Stimulated activated CD8-positive, alpha-beta memory T cell treated with anti-CD3 and anti-CD28 coated beads, Interleukin-4, amount 100 ng/mL, for 1 hour (primary cell): ENCODE data around the gene PPP4R3A.
"Not testable (repeated sequence)": the region's sequence is repeated elsewhere in the genome, so short reads cannot be mapped to it uniquely, and the experiment has no call there.

Experiments used
- DNase-seq, 2 donors: peaks; one replicate each; pipeline ENCODE4 v3.0.0-alpha.2; 2020; ENCODE audit warnings: low read depth in 2 of 2, low spot score in 1 of 2

The PPP4R3A gene

DNA sequence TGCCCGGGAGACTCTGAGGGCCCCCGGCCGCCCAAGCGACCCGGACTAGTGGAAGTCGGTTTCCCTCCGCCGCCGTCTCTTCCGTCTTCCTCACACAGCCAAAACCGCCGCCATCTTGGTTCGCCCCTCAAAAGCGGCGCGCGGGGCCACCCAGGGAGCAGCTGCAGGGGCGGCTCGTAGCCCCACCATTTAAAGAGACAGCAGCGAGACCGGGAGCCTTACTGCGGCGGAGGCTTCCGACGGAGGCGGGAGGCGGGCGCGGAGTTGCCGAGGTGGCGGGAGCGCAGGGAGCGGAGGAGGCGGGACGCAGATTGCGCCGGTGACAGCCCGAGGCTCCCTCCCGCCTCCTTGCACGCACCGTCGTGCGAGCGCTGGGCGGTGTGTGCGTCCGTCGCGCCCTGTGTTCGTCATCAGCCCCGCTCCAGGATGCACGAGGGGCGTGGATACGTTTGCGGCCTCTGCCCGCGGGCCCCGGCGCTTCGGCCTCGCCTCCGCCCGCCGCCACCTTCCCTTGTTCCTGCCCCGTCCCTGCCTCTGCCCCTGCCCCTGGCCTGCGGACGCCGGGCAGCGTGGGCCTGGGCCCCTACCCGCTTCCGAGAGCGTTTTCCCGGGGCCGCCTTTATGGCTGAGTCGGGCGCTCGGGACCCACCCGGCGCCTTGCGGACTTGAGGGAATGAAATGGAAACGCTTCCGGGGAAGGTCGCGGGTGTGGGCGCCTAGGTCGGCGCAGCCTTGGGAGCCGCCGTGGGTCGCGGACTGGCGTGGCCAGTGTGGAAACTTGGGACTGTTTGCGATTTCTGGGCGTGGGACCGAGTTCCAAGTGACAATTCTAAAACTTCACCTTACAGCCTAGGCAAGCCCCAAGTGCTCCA lies at the start of gene PPP4R3A:
PPP4R3A (minus strand) TSS at position 140 of the 872 bp plus-strand sequence. CDS start 663 bp downstream, outside the sequence.
- DNase-seq, result peak; percentile 77 to 81

DNA sequence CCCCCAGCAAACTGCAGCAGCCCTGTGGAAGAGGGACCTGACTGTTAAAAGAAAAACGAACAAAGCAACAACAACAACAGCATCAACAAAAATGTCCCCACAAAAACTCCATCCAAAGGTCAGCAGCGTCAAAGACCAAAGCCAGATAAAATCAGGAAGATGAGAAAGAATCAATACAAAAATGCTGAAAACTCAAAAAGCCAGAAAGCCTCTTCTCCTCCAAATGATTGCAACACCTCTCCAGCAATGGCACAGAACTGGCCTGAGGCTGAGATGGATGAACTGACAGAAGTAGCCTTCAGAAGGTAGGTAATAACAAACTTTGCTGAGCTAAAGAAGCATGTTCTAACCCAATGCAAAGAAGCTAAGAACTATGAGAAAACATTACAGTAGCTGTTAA lies 45.4 kb upstream of the PPP4R3A start:
- no peak for DNase-seq

DNA sequence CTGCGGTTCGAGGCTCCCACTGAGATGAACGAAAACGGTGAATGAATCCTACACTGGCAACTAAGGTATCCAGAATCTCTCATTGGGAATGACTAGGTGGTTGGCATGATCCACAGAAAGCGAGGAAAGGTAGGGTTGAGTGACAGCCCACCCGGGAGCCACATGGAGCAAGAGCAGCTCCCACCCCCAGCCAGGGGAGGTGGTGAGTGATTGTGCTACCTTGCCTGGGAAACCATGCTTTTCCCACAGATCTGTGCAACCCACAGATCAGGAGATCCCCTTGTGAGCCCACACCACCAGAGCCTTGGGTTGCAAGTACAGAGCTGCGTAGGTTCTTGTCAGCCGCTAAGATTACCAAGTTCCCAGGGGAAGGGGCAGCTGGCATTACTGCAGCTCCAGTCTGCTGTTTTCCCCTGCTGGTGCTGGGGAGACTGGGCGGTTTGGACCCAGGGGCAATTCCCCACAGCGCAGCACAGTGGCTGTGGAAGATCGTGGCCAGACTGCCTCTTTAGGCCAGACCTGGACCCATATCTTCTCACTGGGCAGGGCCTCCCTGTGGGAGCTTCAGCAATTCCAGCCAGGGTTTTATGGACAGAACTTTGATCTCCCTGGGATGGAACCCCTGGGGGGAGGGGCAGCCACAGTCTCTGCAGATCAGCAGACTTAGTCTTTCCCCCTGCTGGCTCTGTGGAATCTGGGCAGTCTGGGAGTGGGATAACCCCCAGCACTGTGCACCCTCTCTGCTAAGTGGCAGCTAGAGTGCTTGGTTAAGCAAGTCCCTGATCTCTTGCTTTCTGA lies 44.6 kb upstream of the PPP4R3A start:
- DNase-seq, result no peak

DNA sequence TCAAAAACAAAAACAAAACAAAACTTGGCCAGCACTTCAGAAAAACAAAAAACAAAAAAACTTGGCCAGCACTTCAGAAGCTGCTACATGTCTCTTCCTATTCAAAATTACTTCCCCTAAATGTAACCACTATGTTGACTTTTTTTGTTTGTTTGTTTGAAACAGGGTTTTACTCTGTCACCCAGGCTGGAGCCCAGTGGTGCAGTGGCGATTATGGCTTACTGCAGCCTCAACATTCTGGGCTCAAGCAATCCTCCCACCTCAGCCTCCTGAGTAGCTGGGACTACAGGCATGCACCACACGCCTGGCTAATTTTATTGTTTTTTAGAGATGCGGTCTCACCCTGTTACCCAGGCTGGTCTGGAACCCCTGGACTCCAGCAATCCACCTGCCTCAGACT lies 38.0 kb upstream of the PPP4R3A start:
- no peak for DNase-seq

DNA sequence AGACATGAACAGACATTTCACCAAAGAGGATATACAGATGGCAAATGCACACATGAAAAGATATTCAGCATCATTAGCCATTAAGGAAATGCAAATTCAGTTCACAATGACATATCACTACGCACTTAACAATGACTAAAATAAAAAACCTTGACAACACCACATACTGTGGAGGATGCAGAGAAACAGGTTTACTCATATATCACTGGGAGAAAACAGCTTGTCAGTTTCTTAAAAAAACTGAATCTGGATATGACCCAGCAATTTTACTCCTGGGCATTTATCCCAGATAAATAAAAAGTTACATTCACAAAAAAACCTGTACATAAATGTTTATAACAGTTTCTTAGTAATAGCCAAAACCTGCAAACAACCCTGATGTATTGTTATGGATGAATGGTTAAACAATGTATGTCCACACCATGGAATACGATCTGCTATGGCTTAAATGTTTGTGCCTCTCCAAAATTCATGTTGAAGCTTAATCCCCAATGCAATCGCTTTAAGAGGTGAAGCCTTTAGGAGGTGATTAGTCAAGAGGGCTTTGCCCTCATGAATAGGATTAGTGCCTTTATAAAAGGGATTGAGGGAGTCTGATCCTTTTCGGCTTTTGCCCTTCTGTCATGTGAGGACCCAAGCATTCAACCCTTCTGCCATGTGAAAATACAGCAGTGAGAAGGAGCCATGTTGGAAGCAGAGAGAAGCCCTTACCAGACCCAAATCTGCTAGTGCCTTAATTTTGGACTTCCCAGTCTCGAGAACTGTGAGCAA lies 36.0 kb upstream of the PPP4R3A start:
- no peak for DNase-seq

DNA sequence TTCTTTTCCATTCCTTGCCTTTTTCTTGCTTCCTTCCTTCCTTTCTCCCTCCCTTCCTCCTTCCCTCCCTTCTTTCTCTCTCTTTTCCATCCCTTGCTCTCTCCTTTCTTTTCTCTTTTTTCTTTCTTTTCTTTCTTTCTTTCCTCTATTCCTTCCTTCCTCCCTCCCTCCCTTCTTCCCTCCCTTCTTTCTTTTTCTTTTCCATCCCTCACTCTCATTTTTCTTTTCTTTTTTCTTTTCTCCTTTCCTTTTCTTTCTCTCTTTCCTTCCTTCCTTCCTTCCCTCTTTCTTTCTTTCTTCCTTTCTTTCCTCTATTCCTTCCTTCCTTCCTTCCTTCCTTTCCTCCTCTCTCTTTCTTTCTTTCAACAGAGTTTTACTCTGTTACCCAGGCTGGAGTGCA lies 35.1 kb upstream of the PPP4R3A start:
- no peak for DNase-seq

DNA sequence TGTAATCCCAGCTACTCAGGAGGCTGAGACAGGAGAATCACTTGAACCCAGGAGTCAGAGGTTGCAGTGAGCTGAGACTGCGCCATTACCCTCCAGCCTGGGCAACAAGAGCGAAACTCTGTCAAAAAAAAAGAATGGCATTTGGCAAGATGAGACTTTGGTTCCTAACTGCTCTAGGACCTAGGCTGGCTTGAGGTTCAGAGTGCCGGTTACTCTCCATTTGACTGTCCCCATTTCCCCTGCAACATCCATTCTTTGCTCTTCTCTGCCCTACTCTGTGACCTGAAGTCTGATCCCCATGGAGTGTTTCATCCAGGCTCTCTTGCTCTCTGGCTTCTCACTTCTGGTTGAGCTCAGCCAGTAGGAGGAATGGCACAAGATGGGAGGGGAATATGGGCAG lies 26.2 kb upstream of the PPP4R3A start:
- DNase-seq, result no peak

DNA sequence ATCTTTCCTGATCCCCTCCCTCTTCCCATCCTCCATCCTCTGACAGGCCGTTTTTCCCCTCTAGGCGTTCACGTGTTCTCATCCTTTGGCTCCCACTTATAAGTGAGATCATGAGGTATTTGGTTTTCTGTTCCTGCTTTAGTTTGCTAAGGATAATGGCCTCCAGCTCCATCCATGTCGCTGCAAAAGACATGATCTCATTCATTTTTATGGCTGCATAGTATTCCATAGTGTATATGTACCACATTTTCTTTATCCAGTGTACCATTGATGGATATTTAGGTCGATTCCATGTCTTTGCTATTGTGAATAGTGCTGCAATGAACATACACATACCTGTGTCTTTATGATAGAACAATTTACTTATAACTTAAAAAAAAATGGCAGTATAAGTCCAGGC lies 23.9 kb upstream of the PPP4R3A start:
- not testable (repeated sequence) for DNase-seq

DNA sequence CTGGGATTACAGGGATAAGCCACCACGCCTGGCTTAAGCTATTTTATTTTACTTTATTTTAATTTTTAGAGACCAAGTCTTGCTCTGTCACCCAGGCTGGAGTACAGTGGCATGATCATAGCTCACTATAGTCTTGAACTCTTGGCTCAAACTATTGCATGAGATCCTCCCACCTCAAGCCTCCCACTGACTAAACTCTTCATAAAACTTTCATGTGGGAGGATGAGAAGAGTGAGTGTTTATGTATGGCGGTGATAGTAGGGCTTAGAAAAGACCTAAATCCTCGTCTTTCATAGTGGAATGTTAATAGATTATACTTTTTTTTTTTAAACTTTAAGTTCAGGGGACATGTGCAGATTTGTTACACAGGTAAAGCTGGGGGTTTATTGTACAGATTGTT lies 23.5 kb upstream of the PPP4R3A start:
- no peak for DNase-seq

DNA sequence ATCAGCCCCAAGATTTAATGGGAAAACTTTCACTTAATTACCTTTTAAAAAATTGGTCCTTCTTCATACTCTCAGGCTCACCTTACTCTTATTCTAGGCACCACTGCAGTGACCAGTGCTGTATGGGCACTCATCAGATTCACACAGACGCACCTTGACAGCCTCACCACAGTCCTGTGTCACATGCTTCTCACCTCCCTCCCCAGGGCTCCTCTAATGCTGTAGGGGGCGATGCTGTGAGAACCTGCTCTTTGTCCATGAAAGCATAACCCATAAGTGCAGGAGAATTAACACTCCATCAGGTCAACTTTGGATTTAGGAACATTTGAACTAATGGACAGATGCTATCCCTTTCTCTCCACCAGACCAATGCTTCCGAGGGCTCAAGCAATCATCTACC lies 13.9 kb upstream of the PPP4R3A start:
- no peak for DNase-seq

DNA sequence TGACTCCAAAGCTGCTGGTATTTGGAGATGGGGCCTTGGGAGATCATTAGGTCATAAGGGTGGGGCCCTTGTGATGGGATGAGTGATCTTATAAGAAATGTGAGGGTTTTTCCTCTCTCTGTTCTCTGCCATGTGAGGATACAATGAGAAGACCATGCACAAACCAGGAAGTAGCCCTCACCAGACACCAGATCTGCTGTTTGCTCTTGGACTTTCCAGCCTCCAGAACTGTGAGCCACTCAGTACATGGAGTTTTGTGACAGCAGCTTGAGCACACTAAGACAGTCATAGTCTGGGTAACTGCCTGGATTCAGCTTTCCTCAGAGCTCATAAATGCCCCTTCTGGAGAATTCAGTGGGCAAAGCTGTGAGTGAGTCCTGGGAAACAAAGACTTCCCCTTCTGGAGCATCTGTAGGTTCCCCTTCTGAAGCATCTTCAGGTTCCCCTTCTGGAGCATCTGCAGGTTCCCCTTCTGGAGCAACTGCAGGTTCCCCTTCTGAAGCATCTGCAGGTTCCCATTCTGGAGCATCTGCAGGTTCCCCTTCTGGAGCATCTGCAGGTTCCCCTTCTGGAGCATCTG lies 11.0 kb upstream of the PPP4R3A start:
- no peak for DNase-seq

DNA sequence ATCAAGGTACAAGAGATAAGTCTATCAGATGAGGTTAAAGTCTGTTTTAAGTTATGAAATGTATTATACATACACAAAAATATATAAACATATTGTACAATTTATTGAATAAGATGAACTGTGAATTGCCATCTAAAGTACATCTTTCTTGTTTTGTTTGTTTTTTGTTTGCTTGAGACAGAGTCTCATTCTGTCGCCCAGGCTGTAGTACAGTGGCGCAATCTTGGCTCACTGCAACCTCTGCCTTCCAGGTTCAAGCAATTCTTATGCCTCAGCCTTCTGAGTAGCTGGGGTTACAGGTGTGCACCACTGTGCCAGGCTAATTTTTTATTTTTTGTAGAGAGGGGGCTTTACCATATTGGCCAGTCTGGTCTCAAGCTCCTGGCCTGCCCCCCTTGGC lies 10.0 kb upstream of the PPP4R3A start:
- DNase-seq, result no peak

DNA sequence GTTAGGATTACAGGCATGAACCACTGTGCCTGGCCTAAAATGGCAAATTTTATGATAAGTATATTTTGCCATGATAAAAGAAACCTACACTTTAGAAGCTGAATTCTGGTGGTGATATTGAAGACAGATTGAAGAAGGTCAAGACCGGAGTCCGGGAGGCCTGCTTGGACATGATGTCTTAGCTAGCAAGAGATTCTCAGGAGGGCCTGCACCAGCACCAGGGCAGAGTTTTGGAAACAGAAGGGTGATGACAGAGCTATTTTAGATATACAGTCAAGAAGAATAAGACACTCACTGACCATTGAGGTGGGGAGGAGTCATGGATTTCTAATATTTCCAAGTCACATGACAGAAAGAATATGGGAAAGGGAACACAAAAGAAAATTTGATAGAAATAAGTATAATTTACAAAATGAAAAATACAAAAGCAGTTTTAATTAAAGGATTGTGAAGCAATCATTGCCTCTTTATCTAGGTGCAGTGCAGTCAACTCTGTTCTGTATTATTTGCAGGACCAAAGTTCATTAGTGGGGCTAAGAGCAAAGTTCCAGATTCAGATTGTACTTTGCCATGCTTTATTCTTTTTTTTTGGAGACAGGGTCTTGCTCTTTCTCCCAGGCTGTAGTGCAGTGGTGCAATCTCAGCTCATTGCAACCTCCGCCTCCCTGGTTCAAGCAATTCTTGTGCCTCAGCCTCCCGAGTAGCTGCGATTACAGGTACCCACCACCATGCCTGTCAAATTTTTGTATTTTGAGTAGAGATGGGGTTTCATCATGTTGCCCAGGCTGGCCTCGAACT lies 9.3 kb upstream of the PPP4R3A start:
- no peak for DNase-seq

DNA sequence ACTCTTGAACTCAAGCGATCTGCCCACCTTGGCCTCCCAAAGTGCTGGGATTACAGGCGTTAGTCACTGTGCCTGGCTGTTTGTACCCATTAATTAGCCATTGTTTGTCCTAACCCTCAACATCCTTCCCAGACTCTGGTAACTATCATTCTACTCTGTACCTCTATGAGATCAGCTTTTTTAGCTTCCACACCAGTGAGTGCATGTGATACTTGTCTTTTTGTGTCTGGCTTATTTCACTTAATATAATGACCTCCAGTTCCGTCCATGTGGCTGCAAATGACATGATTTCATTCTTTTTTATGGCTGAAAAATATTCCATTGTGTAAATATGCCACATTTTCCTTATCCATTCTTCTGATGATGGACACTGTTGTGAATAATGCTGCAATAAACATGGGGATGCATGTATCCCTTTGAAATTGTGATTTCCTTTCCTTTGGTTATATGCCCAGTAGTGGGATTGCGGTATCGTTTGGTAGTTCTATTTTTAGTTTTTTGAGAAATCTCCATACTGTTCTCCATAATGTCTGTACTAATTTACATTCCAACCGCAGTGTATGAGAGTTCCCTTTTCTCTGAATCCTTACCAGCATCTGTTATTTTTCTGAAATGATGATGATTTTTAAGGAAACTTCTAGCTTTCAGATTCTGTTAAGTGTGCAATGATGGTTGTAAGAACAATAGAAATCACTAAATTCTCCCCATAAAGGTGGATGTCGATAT lies 6.7 kb upstream of the PPP4R3A start:
- no peak for DNase-seq

DNA sequence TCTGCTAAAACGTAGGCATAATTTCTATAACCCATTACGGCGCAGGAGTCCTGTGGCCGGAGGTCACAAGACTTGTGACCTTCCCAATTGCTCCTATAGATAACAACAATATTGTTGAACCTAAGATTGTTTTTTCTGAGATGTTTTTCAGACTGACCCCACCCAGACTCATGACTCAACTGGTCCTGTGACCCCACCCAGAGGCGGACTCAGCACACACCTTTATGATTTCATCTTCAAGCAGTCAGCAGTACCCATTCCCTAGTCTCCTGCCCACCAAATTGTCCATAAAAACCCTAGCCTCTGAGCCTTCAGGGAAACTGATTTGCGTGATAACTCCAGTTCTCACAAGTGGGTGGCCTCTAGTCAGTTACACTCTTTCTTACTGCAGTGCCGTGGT lies 5.9 kb upstream of the PPP4R3A start:
- DNase-seq, result no peak

DNA sequence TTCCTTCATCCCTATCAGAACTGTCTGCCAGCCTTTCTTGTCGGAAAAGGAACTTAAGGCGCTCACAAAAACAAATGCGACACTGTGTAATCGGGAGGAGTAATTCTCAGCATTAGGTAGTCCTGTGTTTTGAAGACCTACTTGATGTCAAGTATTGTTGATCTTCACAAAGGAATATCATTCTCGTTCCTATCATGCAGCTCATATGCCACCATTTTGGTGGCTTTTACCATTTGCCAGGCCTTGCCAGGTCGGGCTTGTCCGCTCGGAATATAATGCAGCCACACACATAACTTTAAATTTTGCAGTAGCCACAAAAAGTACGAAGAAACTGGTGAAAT lies 903 bp upstream of the PPP4R3A start:
- DNase-seq, result no peak

DNA sequence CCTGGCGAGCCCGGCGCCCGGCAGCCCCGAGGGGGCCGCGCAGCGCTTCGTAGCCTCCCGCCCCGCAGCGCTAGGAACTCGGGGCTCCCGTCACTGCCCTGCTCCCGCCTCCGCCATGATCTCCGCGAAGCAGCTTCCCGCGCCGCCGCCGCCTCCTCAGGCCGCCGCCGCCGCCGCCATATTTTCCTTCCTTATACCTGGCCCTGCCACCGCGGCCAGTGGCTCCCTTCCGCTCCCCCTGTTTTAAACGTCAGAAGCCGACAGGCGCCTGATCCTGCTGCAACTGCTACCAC lies 286 bp downstream of the PPP4R3A start:
- DNase-seq, result no peak

DNA sequence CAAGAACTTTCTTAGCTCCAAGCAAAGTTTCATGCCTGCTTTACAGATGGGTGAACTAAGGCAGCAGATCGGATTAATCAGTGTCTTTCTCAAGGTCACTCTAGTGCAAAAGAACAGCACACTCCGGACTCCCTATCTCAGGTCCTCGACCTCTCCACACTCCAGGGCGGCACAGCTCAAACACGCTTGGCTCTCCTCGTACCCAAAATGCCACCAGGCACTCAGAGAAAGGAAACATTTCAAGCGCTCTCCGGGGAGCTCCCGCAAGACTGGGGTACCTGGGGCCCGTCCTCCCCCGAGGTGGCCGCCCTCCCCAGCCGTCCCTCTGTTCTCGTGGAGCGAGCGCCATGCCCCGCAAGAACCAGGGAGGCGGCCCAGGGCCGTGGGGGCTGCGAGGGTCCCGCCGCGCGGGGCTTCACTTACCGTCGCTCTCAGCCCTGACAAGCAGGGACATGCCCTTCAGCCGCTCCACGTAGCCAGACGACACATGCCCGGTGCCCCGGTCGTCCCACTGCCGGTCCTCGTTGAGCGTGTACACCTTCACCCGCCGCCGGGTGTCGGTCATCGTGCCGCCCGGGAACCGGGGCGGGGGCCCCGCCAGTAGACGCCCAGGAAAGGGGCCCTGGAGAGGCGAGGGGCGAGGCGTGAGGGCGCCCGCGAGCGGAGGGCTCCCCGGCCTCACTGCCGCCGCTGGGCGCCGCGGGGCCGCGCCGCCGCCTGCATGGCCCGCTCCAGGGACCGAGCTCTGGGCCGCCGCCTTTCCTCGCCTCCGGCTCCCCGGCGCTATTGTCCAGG lies 830 bp downstream of the PPP4R3A start:
- DNase-seq, result peak in 1 of 2 donors; percentile 5

DNA sequence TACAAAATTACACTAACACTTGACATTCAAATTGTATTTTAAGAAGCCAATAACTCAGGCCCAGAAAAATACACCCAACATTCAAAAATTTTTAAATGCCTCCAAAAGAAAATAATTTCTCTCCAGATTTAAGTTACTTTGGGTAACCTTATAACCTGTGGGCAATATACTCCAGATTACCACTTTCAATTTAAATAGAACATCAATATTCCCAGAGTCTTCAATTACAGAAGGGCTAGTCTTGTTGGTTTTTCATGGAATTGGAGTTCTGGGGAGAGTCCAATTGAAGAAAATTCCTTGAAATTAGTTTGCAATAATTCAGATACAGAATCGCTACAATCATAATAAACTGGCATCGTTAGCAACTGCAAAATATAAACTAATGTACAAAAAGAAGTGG lies 2.0 kb downstream of the PPP4R3A start:
- no peak for DNase-seq
